Panc1 (cell line): ENCODE measurements around the gene ZNF407.

Experiments
- POLR2AphosphoS5 ChIP-seq: IDR thresholded peaks from 2 replicates; pipeline ENCODE4 v1.6.1; 2012; ENCODE audit warnings: mild to moderate bottlenecking, low read depth, low read length, moderate library complexity
- SIN3A ChIP-seq: IDR thresholded peaks from 2 replicates; pipeline ENCODE4 v1.6.1; 2012; ENCODE audit warnings: low read depth, mild to moderate bottlenecking, low read length, moderate library complexity, borderline replicate concordance; ENCODE audit not compliant: insufficient read depth
- TF ChIP-seq, protein P1 (sequence below): fragments of 450-650 bp; IDR thresholded peaks from 2 replicates; pipeline ENCODE4 v1.5.1; 2017; ENCODE audit warnings: mild to moderate bottlenecking
- TF ChIP-seq, protein P2 (sequence below), 2 experiments: IDR thresholded peaks; 2 replicates each; pipeline ENCODE4 v1.6.1; 2011 to 2012; ENCODE audit warnings: low read depth in 2 of 2, control low read depth in 1 of 2, low read length in 1 of 2, mild to moderate bottlenecking in 1 of 2, moderate library complexity in 1 of 2; ENCODE audit not compliant: insufficient read depth in 1 of 2

- TF ChIP-seq SIN3A (no peak), POLR2AphosphoS5 (no peak)
- TF ChIP-seq, protein P1, sequence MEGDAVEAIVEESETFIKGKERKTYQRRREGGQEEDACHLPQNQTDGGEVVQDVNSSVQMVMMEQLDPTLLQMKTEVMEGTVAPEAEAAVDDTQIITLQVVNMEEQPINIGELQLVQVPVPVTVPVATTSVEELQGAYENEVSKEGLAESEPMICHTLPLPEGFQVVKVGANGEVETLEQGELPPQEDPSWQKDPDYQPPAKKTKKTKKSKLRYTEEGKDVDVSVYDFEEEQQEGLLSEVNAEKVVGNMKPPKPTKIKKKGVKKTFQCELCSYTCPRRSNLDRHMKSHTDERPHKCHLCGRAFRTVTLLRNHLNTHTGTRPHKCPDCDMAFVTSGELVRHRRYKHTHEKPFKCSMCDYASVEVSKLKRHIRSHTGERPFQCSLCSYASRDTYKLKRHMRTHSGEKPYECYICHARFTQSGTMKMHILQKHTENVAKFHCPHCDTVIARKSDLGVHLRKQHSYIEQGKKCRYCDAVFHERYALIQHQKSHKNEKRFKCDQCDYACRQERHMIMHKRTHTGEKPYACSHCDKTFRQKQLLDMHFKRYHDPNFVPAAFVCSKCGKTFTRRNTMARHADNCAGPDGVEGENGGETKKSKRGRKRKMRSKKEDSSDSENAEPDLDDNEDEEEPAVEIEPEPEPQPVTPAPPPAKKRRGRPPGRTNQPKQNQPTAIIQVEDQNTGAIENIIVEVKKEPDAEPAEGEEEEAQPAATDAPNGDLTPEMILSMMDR = no peak
- TF ChIP-seq, protein P2, sequence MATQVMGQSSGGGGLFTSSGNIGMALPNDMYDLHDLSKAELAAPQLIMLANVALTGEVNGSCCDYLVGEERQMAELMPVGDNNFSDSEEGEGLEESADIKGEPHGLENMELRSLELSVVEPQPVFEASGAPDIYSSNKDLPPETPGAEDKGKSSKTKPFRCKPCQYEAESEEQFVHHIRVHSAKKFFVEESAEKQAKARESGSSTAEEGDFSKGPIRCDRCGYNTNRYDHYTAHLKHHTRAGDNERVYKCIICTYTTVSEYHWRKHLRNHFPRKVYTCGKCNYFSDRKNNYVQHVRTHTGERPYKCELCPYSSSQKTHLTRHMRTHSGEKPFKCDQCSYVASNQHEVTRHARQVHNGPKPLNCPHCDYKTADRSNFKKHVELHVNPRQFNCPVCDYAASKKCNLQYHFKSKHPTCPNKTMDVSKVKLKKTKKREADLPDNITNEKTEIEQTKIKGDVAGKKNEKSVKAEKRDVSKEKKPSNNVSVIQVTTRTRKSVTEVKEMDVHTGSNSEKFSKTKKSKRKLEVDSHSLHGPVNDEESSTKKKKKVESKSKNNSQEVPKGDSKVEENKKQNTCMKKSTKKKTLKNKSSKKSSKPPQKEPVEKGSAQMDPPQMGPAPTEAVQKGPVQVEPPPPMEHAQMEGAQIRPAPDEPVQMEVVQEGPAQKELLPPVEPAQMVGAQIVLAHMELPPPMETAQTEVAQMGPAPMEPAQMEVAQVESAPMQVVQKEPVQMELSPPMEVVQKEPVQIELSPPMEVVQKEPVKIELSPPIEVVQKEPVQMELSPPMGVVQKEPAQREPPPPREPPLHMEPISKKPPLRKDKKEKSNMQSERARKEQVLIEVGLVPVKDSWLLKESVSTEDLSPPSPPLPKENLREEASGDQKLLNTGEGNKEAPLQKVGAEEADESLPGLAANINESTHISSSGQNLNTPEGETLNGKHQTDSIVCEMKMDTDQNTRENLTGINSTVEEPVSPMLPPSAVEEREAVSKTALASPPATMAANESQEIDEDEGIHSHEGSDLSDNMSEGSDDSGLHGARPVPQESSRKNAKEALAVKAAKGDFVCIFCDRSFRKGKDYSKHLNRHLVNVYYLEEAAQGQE (IDR thresholded peaks at IDR 0.05; ENCODE audit: insufficient read depth in 1 of 2, low read depth in 2 of 2, low read length in 1 of 2) = no peak
These were observed 74.7 kb downstream of the ZNF407 start for GRCh38 chr18:74672371-74672770.
